ENCODE results near the gene IVL.

- TF ChIP-seq CTCF (IDR thresholded peaks at IDR 0.05) (no peak), POLR2A (IDR thresholded peaks at IDR 0.05) (no peak)
Observed at GRCh38 chr1:152946248-152946647, 37.9 kb downstream of the IVL start.

Measured in tibial nerve (tissue), 3 donors.